Prostate gland (tissue), 2 donors: ENCODE data around the gene LMF2. TPM values are rescaled to one million over a fixed set of nuclear protein-coding genes. Genes with fewer than 3 reads are reported as not detected.

Source experiments
- DNase-seq: peaks from one replicate; pipeline ENCODE4 v3.0.0-alpha.2; 2019; ENCODE audit warnings: low spot score
- H3K27ac ChIP-seq, 2 donors: fragments of 200-600 bp; sonication (generic); 2 replicates each; pipeline ENCODE4 v1.5.1; 2017 to 2019
- H3K27me3 ChIP-seq: fragments of 200-600 bp; sonication (generic); replicated peaks from 2 replicates; pipeline ENCODE4 v1.5.1; 2019; ENCODE audit not compliant: insufficient read depth
- H3K36me3 ChIP-seq, 2 donors: fragments of 200-600 bp; sonication (generic); 1 replicate in 1 of 2; 2 replicates in 1 of 2; pipeline versions ENCODE4 v1.5.1 to v1.8.1; 2017 to 2019
- H3K4me1 ChIP-seq: fragments of 200-600 bp; sonication (generic); replicated peaks from 2 replicates; pipeline ENCODE4 v1.5.1; 2019
- H3K4me3 ChIP-seq, 2 donors: fragments of 200-600 bp; sonication (generic); 2 replicates each; pipeline ENCODE4 v1.5.1; 2017 to 2019
- H3K9me3 ChIP-seq: fragments of 200-600 bp; sonication (generic); 2 replicates; pipeline ENCODE4 v1.5.1; 2017
- CTCF ChIP-seq, 4 experiments: fragments of 200-600 bp in 2 of 4; fragments of 450-650 bp in 2 of 4; sonication (generic) in 2 of 4; IDR thresholded peaks; 1 replicate in 3 of 4; 2 replicates in 1 of 4; pipeline ENCODE4 v1.5.1; 2016 to 2019; ENCODE audit warnings: antibody characterized with exemption in 4 of 4, mild to moderate bottlenecking in 2 of 4, moderate library complexity in 2 of 4
- POLR2A ChIP-seq: fragments of 450-650 bp; IDR thresholded peaks from one replicate; pipeline ENCODE4 v1.6.1; 2016; ENCODE audit warnings: antibody characterized with exemption, mild to moderate bottlenecking
- POLR2AphosphoS5 ChIP-seq: sonication (generic); formaldehyde crosslinking; IDR thresholded peaks from one replicate; pipeline ENCODE4 v1.6.1; 2017; ENCODE audit warnings: antibody characterized with exemption
- WGBS: methylation state at CpG from one replicate; pipeline ENCODE4 v1.1.5; 2018; 5-methylcytosine and 5-hydroxymethylcytosine counted together
- intact Hi-C: fragments of 100-400 bp; cut with DNase I; formaldehyde crosslinking; loops from one replicate; pipeline ENCODE4 v1.14.2; 2022
- total RNA-seq, 2 donors: library from RNA; depleted of rRNA; stranded (reverse); fragments of >200 nt; gene quantifications; one replicate each; pipeline ENCODE4 v1.1.0, GENCODE V29; 2016

Gene LMF2
- total RNA-seq, 2 donors from 2014 or later: 76.6 to 94.3 TPM

GRCh38 chr22:50525104-50525857, 17.8 kb upstream of the LMF2 start, which contains the start of gene SCO2:
TSS of gene SCO2 (minus strand) at chr22:50525598. CDS start at chr22:50524411, 1,187 bp downstream.
- Histone ChIP-seq H3K9me3 (no peaks in the 10 kb centered on the region), H3K36me3 (peaks cover 0 to 5% of the 10 kb centered on the region in 2 donors), H3K4me3 (peak within 1 kb of the TSS; percentile 59 to 82), H3K4me1 (peaks cover 7% of the 10 kb centered on the region), H3K27ac (peak within 1 kb of the TSS; percentile 87 to 92), H3K27me3 (no peaks in the 10 kb centered on the region)
- WGBS: under 1% methylated on average over 59 of the region's 84 CpGs
- intact Hi-C loops: no loop called here
- TF ChIP-seq POLR2AphosphoS5 (peak; percentile 96), POLR2A (peak; percentile 78), CTCF (IDR thresholded peaks at IDR 0.05) (peak in 2 of 4 experiments; percentile 48 to 78)
- peak; percentile 97 for DNase-seq

GRCh38 chr22:50524676-50525103, 17.2 kb upstream of the LMF2 start:
- Histone ChIP-seq H3K27me3 (no peaks in the 10 kb centered on the region), H3K4me3 (peak overlapping the region; percentile 59 to 82), H3K9me3 (no peaks in the 10 kb centered on the region), H3K27ac (peak overlapping the region; percentile 87 to 92), H3K4me1 (peaks cover 7% of the 10 kb centered on the region), H3K36me3 (peaks cover 0 to 5% of the 10 kb centered on the region in 2 donors)
- intact Hi-C loops: no loop called here
- TF ChIP-seq POLR2A (no peak), POLR2AphosphoS5 (no peak), CTCF (IDR thresholded peaks at IDR 0.05) (no peak)
- no peak for DNase-seq
- 7% methylated on average over 19 of the region's 19 CpGs for WGBS

- H3K4me1 ChIP-seq: peaks cover 7% of the 10 kb centered on the region
- 80% methylated on average over 20 of the region's 25 CpGs for WGBS
- intact Hi-C loops: no loop called here
- no peaks in the 10 kb centered on the region for H3K9me3 ChIP-seq
- H3K27me3 ChIP-seq: no peaks in the 10 kb centered on the region
- no peak for TF ChIP-seq POLR2AphosphoS5
- no peak for TF ChIP-seq CTCF (IDR thresholded peaks at IDR 0.05)
- no peak for DNase-seq
- H3K36me3 ChIP-seq: peaks cover 0 to 8% of the 10 kb centered on the region in 2 donors
- peak overlapping the region in 1 of 2 donors; percentile 82 for H3K4me3 ChIP-seq
- no peak overlapping the region for H3K27ac ChIP-seq
Measured at GRCh38 chr22:50523806-50524675, 16.5 kb upstream of the LMF2 start.

- intact Hi-C loops: no loop called here
- 86% methylated on average over 16 of the region's 16 CpGs for WGBS
Measured at GRCh38 chr22:50523458-50523805, 15.9 kb upstream of the LMF2 start.

More at GRCh38 chr22:50523458-50523805, 15.9 kb upstream of the LMF2 start:
- H3K27ac ChIP-seq: no peak overlapping the region
- H3K4me3 ChIP-seq: no peak overlapping the region
- H3K36me3 ChIP-seq: peaks cover 0 to 8% of the 10 kb centered on the region in 2 donors
- TF ChIP-seq CTCF (IDR thresholded peaks at IDR 0.05) (no peak), POLR2A (no peak), POLR2AphosphoS5 (no peak)
- H3K4me1 ChIP-seq: peaks cover 7% of the 10 kb centered on the region
- no peak for DNase-seq
- H3K27me3 ChIP-seq: no peaks in the 10 kb centered on the region
- no peaks in the 10 kb centered on the region for H3K9me3 ChIP-seq
